Central memory CD8-positive, alpha-beta T cell (primary cell): ENCODE measurements around the gene ITPR1.

Source experiments
- ATAC-seq: fragments of 150-1000 bp; cut with Tn5 transposase; replicated peaks from 2 replicates; pipeline ENCODE4 v1.10.0; 2022; ENCODE audit warnings: mild to moderate bottlenecking, moderate FRiP score, moderate number of reproducible peaks; ENCODE audit not compliant: poor library complexity, severe bottlenecking; ENCODE audit errors: extremely low read depth
- DNase-seq, 2 donors: peaks; one replicate each; pipeline ENCODE4 v3.0.0; 2021; ENCODE audit warnings: low spot score in 2 of 2
- H3K27ac Mint-ChIP-seq: one replicate; pipeline ENCODE4 v1.8.0; 2022; ENCODE audit warnings: low read depth, mild to moderate bottlenecking, moderate library complexity, mixed read lengths
- H3K27me3 Mint-ChIP-seq: one replicate; pipeline ENCODE4 v1.8.0; 2022; ENCODE audit warnings: mixed read lengths
- H3K36me3 Mint-ChIP-seq: one replicate; pipeline ENCODE4 v1.8.0; 2022; ENCODE audit warnings: mild to moderate bottlenecking, moderate library complexity, mixed read lengths; ENCODE audit not compliant: insufficient read depth
- H3K4me1 Mint-ChIP-seq: one replicate; pipeline ENCODE4 v1.8.0; 2022; ENCODE audit warnings: mixed read lengths
- H3K4me3 Mint-ChIP-seq: one replicate; pipeline ENCODE4 v1.8.0; 2022; ENCODE audit warnings: mild to moderate bottlenecking, moderate library complexity, mixed read lengths
- H3K9me3 Mint-ChIP-seq: one replicate; pipeline ENCODE4 v1.8.0; 2022; ENCODE audit warnings: mixed read lengths

Gene ITPR1

GRCh38 chr3:4791358-4791757, 298.2 kb downstream of the ITPR1 start:
- ATAC-seq: no peak
- no peak for DNase-seq
- H3K4me3 Mint-ChIP-seq: no peak overlapping the region
- no peaks in the 10 kb centered on the region for H3K4me1 Mint-ChIP-seq
- H3K9me3 Mint-ChIP-seq: no peaks in the 10 kb centered on the region
- no peak overlapping the region for H3K27ac Mint-ChIP-seq
- no peaks in the 10 kb centered on the region for H3K27me3 Mint-ChIP-seq
- peaks cover 18% of the 10 kb centered on the region for H3K36me3 Mint-ChIP-seq

DNA sequence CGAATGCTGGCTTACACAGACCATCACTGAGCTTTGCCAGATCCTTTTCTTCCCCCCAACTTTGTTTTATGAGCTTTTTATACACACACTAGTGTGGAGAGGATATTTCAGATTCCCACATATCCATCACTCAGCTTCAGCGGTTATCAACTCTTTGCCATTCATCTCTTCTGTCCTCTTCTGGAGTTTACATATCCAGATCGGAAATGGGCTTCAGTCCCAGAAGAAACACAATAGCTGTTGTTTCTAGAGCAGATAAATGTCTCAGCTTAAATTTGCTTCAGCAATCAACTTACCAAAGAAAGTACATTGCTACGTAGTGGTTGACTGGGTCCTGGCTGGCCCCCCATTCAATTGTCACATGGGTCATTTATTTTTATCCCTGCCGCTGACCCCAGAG, 300.2 kb downstream of the ITPR1 start:
- no peak overlapping the region for H3K4me3 Mint-ChIP-seq
- no peaks in the 10 kb centered on the region for H3K4me1 Mint-ChIP-seq
- DNase-seq: no peak
- H3K27ac Mint-ChIP-seq: no peak overlapping the region
- peaks cover 15% of the 10 kb centered on the region for H3K36me3 Mint-ChIP-seq
- ATAC-seq: no peak
- H3K9me3 Mint-ChIP-seq: no peaks in the 10 kb centered on the region
- H3K27me3 Mint-ChIP-seq: no peaks in the 10 kb centered on the region

DNA sequence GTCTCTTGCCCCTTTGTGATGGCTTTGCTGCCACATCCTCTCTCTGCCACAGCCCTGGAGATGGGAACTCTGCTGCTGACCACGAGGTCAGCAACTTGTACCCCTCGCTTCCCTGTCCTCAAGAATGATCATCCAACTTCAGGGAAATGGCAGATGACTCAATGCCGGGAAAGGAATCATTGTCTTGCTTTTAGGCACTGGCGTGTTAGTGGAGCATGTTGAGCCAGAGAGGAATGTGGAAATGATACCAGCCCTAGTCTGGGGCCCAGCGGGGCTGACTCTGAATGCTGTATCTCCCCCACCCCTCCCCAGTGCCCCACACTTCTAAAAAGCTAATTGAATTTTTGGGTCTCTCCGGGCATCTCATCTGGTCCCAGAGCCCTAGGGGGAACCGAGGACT, 301.2 kb downstream of the ITPR1 start:
- no peaks in the 10 kb centered on the region for H3K9me3 Mint-ChIP-seq
- ATAC-seq (no peak), DNase-seq (no peak)
- H3K36me3 Mint-ChIP-seq: peaks cover 9% of the 10 kb centered on the region
- no peak overlapping the region for H3K4me3 Mint-ChIP-seq
- no peaks in the 10 kb centered on the region for H3K27me3 Mint-ChIP-seq
- no peak overlapping the region for H3K27ac Mint-ChIP-seq
- H3K4me1 Mint-ChIP-seq: no peaks in the 10 kb centered on the region

GRCh38 chr3:4794798-4795197, 301.6 kb downstream of the ITPR1 start:
- Mint-ChIP-seq H3K27ac (no peak overlapping the region), H3K4me1 (no peaks in the 10 kb centered on the region), H3K4me3 (no peak overlapping the region), H3K36me3 (peaks cover 6% of the 10 kb centered on the region), H3K9me3 (no peaks in the 10 kb centered on the region), H3K27me3 (no peaks in the 10 kb centered on the region)
- no peak for ATAC-seq
- DNase-seq: no peak

DNA sequence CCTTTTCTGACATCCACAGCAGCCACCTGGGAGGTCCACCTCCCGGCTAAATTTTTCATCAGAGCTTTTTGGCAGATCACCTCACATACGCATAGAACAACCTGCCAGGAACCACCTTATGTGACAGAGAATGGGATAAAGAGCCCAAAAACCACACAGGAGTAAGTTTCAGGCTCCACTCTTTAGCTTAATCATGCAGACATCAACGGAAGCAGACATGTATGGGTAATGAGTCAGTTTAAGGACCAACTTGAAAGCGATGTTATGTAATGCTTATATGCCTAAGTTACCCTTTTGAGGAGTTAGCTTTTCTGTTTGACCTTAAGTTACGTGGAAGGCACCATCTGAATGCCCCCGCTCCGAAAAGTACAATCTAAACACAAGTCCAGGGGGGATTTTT, 302.8 kb downstream of the ITPR1 start:
- no peak overlapping the region for H3K27ac Mint-ChIP-seq
- DNase-seq (no peak), ATAC-seq (no peak)
- H3K4me3 Mint-ChIP-seq: no peak overlapping the region
- no peaks in the 10 kb centered on the region for H3K4me1 Mint-ChIP-seq
- H3K27me3 Mint-ChIP-seq: no peaks in the 10 kb centered on the region
- no peaks in the 10 kb centered on the region for H3K9me3 Mint-ChIP-seq
- H3K36me3 Mint-ChIP-seq: peaks cover 6% of the 10 kb centered on the region

DNA sequence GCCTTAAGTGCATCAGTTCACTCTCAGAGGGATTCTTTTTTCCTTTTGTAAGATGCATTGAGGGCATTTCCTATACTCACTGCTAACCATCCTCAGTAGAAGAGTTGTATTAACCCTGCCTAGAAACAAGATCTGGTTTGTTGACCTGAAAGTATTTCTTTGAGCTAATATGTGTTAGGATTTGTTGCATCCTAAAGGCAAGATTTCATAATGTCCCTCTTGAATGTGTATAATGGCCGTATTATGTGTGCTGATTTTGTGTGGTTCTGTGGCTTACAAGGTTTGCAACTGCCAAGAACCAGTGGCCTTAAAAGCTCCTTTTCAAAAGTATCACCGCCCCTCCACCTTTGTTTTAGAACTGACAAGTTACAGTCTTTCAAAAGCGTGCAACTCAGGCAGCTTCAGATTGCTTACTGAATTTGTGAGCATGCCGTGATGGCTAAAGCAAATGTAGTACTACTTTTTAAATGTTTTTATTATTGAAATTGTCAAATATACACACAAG, 304.1 kb downstream of the ITPR1 start:
- Mint-ChIP-seq H3K4me3 (no peak overlapping the region), H3K36me3 (peaks cover 11% of the 10 kb centered on the region), H3K9me3 (no peaks in the 10 kb centered on the region), H3K27me3 (no peaks in the 10 kb centered on the region), H3K4me1 (no peaks in the 10 kb centered on the region), H3K27ac (no peak overlapping the region)
- DNase-seq: no peak
- ATAC-seq: no peak

DNA sequence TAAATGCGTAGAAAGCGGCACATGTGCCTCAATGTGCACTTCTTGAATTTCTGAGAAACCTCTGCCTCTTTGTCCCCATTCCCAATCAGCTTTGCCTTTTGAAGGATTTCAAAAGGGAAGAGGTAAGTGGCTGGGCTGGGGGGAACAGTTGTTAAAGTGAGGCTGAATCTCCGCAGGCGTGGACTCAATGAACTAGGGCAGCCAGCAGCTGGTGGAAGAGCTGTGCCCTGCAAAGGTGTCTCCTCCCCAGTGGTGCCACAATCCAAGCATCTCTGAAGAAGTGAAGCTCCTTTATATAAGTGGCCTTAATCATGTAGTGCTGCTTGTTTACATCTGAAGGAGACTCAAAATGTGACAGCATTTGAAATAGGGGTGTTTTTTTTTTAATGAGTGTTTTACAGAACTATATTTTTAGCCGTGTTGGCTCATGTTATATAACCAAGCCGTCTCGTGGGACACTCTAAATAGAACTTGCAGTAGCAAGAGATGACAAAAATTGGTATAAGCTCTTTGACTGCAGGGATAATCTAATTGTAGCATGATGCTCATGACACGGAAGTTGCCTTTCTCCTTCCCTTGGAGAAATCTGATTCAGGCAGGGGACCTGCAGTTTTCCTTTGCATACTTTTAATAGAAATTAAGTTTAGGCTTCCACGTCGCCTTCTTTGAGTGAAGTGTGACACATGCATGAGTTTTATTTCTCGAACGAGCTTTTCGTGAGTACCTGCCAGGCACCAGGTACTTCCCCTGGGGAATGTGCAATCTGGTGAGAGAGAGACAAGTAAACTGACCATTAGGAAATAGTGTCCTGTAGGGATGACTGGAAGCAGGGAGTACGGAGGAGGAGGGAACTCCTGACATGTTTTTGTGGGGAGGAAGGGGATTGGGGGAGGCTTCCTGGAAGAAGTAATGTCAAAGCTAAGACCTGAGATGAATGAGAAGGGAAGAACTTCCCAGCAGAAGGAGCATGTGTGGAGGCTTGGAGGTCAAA, 306.4 kb downstream of the ITPR1 start:
- peaks cover 14% of the 10 kb centered on the region for H3K4me1 Mint-ChIP-seq
- DNase-seq (no peak), ATAC-seq (no peak)
- H3K27ac Mint-ChIP-seq: no peak overlapping the region
- H3K4me3 Mint-ChIP-seq: no peak overlapping the region
- H3K36me3 Mint-ChIP-seq: peaks cover 15% of the 10 kb centered on the region
- H3K27me3 Mint-ChIP-seq: no peaks in the 10 kb centered on the region
- H3K9me3 Mint-ChIP-seq: no peaks in the 10 kb centered on the region

- Mint-ChIP-seq H3K4me1 (peaks cover 15% of the 10 kb centered on the region), H3K9me3 (no peaks in the 10 kb centered on the region), H3K27ac (peak overlapping the region; percentile 56), H3K36me3 (peaks cover 15% of the 10 kb centered on the region), H3K4me3 (no peak overlapping the region), H3K27me3 (no peaks in the 10 kb centered on the region)
- no peak for DNase-seq
- no peak for ATAC-seq
These were observed 307.4 kb downstream of the ITPR1 start for GRCh38 chr3:4800595-4800994.

- Mint-ChIP-seq H3K27ac (peak overlapping the region; percentile 81), H3K4me3 (no peak overlapping the region), H3K36me3 (peaks cover 11% of the 10 kb centered on the region), H3K4me1 (peaks cover 19% of the 10 kb centered on the region), H3K9me3 (no peaks in the 10 kb centered on the region), H3K27me3 (no peaks in the 10 kb centered on the region)
- no peak for DNase-seq
- ATAC-seq: no peak
These were observed 308.7 kb downstream of the ITPR1 start for GRCh38 chr3:4801892-4802291.

GRCh38 chr3:4802903-4803302, 309.8 kb downstream of the ITPR1 start:
- Mint-ChIP-seq H3K9me3 (no peaks in the 10 kb centered on the region), H3K36me3 (peaks cover 11% of the 10 kb centered on the region), H3K27me3 (no peaks in the 10 kb centered on the region), H3K27ac (peak overlapping the region; percentile 81), H3K4me3 (no peak overlapping the region), H3K4me1 (peaks cover 19% of the 10 kb centered on the region)
- ATAC-seq: no peak
- no peak for DNase-seq

DNA sequence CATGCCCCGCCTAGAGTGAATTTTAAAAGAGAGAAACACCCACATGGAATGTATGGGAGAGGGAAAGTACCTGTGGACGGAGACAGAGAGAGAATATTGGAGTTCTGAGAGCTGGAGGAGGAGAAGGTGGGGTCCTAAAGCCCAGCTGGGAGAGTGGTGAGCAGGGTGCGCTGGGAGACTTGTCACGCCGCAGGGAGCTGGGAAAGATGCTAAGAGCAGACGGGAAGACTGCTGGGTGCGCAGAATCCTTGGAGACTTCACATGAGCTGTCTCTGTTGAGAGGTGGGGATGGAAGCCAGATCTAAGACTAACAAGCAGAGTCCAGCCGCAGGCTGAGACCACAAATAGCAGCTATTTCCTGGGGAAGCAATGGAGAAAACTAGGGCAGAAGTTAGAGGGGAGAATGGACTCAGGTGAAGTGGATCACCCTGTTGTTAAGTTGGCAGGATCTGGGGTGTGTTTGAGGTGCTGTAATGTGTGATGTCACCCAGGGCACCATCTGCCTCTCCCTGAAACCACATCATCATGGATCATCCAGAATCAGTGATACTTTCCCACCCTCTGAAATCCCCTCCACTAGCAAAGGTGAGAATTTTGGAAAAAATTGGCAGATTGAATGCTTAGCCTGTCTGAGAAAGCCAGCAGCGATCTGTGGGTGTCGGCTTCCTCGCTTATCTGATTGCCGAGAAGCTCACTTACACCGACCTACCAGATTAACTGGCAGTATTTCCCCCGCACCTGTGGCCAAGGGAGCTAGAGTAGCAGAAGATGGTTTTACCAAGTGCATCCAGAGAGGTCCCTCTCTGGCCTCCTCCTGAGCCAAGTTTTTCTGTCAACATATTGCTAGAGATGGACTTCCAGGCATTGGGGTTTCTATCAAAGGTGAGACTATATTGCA, 311.3 kb downstream of the ITPR1 start:
- no peaks in the 10 kb centered on the region for H3K27me3 Mint-ChIP-seq
- H3K4me1 Mint-ChIP-seq: peaks cover 19% of the 10 kb centered on the region
- DNase-seq (no peak), ATAC-seq (no peak)
- H3K36me3 Mint-ChIP-seq: peaks cover 10% of the 10 kb centered on the region
- no peak overlapping the region for H3K4me3 Mint-ChIP-seq
- no peak overlapping the region for H3K27ac Mint-ChIP-seq
- no peaks in the 10 kb centered on the region for H3K9me3 Mint-ChIP-seq

GRCh38 chr3:4805662-4806061, 312.5 kb downstream of the ITPR1 start:
- H3K9me3 Mint-ChIP-seq: no peaks in the 10 kb centered on the region
- H3K36me3 Mint-ChIP-seq: peaks cover 10% of the 10 kb centered on the region
- H3K4me1 Mint-ChIP-seq: peaks cover 19% of the 10 kb centered on the region
- H3K4me3 Mint-ChIP-seq: no peak overlapping the region
- ATAC-seq (no peak), DNase-seq (no peak)
- H3K27me3 Mint-ChIP-seq: no peaks in the 10 kb centered on the region
- peak overlapping the region; percentile 15 for H3K27ac Mint-ChIP-seq
